HG02759 (cell line): Measurements from ENCODE around the gene ARMC9.
"Not testable (repeated sequence)": the region's sequence is repeated elsewhere in the genome, so short reads cannot be mapped to it uniquely, and the experiment has no call there.

Experiments
- ATAC-seq: cut with Tn5 transposase; IDR thresholded peaks from one replicate; pipeline ENCODE4 v1.9.1; 2021; ENCODE audit warnings: mild to moderate bottlenecking, moderate library complexity; ENCODE audit not compliant: unreplicated experiment

ARMC9 gene

DNA sequence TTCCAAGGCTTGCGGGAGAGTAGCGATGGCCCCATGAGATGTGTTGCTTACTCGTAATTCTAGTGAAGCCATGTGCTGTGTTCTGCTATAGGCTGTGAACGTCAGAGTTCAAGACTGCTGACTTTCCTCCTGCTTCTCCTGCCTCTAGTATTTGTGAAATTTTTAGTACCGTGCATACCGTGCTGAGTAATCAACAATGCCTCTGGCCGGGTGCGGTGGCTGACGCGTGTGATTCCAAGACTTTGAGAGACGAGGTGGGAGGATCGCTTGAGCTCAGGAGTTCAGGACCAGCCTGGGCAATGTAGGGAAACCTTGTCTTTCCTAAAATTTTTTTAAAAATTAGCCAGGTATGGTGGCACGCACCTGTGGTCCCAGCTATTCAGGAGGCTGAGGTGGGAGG, 137.2 kb downstream of the ARMC9 start:
- no peak for ATAC-seq

DNA sequence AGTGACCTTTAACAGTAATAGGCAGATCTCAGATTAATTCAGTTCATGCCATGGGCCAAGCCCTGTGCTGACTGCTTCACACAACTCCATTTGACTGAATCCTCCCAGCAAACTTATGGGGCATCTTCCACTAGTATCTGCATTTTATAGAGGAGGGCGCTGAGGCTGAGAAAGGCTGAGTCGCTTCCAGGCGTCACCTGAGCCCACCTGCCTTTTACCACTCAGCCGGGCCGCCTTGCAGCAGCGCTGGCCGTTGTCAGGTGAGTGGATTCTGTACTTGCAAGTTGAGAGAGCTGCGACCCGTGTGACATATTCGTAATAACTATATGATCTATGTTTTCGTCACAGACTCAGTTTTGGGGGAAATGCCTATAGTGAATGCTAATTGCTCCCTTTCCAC, 137.8 kb downstream of the ARMC9 start:
- no peak for ATAC-seq

DNA sequence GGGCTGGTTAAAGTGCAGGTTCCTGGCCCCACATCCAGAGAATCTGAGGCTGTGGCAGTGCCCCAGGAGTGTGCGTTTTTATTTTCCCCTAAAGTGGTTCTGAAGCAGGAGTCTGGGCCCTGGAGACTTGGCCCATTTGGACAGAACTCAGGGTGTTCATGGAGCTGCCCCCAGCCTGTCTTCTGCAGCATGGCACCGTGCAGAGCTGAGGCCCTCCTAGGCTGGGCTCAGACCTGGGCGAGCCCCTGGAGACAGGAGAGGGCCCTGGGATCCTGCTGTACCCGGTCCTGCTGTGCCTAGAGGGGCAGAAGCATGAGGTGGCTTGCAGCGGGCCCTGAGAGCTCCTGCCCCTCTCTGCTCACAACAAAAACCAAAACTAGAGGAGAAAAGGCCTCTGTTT, 138.3 kb downstream of the ARMC9 start:
- no peak for ATAC-seq

DNA sequence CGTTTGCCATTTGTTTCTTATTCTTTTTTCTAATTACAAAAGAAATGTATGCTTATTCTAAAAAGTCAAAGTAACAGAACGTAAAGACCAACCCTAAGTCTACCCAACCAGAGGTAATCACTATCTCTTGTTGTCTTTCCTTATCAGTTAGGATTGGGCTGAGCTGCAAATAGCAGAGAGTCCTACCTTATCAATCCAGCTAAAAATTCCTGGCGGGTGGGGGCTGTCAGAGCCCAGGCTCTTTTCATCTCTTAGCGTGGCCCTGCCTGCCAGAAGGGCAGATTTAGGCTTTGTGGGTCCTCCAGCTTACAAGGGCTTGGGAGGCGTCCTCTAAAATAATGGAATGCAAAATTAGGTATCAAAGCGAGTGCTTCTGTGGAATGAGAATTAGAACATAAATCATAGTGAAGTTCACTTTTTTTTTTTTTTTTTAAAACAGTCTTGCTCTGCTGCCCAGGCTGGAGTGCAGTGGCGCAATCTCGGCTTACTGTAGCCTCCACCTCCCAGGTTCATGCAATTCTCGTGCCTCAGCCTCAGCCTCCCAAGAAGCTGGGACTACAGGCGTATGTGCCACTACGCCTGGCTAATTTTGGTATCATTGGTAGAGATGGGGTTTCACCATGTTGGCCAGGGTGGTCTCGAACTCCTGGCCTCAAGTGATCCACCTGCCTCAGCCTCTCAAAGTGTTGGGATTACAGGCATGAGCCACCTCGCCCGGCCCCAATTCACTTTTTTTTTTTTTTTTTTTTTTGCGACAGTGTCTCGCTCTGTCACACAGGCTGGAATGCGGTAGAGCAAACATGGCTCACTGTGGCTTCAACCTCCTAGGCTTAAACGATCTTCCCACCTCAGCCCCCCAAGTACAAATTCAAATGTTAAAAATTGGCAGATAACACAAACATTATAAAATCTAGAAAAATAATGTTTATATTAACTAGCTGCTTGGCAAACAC, 139.7 kb downstream of the ARMC9 start:
- ATAC-seq: no peak

DNA sequence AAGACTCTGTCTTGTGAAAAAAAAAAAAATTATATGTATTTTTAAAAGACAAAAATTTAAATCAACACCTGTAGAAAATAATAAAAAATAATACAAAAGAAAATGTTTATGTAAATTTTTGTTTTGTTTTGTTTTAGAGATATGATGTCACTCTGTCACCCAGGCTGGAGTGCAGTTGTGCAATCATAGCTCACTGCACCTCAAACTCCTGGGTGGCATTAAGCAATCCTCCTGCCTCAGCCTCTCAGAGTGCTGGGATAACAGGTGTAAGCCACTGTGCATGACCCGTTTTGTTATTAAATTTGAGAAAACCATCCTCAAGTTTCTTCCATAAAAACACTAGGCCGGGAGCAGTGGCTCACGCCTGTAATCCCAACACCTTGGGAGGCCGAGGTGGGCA, 140.9 kb downstream of the ARMC9 start:
- ATAC-seq: no peak

DNA sequence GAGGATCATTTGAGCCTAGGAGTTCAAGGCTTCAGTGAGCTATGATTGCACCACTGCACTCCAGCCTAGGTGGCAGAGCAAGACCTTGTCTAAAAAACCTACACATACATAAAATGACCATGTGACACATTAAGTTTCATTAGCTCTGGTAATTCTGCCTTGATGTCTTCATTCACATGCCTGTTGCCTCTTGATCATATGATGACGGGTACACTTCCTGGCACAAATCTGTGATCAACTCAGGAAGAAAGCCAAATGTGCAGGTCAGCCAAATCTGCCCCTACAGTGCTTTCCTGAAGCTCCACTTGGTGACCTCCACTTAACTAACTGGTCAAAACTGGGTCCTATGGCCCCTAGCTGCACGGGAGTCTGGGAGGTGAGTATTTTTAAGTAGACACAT, 142.7 kb downstream of the ARMC9 start:
- no peak for ATAC-seq

DNA sequence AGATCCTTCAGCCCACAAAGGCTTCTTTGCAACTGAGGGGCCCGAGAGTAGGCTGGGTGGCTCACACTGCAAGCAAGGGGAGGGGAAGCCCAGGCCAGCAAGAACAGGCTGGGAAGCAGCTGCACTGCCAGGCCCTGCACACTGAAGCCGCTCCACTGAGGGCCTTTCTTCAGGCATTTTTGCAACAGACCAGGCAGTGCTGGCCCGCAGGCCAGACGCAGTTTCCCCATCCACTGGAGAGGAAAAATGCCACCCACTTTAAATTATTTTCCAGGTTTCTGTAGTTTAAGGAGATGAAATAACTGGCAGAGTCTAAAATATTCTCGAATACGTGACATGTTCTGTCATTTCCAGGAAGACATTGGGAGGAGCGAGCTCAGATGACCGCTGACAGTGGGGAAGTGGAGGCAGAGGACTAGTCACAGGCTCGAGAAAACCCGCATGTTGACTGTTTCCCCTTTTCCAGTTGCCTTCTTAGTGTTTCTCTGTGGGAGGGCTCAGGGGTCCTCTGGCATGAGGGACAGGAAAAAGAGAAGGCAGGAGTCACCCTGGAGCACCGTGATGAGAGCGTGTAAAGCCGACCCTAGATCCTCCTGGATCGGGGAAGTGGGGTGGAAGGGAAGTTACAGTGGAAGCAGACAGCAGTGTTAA, 143.8 kb downstream of the ARMC9 start:
- no peak for ATAC-seq

DNA sequence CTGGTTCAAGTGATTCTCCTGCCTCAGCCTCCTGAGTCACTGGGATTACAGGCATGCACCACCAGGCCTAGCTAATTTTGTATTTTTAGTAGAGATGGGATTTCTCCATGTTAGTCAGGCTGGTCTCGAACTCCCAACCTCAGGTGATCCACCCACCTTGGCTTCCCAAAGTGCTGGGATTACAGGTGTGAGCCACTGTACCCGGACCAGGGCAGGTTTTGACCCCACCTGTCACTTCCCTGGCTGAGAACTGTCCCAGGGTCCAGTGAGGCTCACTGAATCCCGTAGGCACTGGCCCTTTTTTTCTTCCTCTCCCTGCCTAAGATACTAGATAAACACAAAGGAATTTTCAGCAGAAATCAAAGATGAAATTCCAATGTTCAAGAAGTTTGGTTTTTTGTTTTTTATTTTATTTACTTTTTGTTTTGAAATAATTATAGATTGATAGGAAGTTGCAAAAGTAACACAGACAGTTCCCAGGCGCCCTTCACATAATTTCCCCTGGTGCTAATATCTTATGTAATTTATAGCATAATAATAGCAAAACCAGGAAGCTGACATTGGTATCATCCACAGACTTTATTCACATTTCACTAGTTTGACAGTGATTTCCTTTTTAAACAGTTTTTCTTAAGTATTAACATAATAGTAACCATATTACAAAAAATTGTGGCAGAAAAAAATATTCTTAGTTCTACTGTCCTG, 144.7 kb downstream of the ARMC9 start:
- no peak for ATAC-seq

DNA sequence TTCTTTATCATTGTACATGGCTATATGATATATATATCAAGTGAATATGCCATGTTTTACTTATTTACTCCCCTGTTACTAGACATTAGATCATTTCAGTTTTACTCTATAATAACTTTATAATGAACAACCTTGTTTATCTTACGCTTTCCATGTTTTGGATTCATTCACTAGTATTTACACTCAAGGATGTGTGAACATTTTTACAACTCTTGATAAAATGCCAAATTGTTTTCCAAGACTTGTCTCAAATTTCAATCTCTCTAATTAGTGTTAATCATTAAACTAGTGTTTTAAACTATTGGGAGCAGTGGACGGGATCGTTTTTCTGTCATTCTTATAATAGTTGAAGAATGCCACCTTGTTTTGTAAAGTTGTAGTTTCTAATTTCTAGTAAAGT, 145.6 kb downstream of the ARMC9 start:
- no peak for ATAC-seq

DNA sequence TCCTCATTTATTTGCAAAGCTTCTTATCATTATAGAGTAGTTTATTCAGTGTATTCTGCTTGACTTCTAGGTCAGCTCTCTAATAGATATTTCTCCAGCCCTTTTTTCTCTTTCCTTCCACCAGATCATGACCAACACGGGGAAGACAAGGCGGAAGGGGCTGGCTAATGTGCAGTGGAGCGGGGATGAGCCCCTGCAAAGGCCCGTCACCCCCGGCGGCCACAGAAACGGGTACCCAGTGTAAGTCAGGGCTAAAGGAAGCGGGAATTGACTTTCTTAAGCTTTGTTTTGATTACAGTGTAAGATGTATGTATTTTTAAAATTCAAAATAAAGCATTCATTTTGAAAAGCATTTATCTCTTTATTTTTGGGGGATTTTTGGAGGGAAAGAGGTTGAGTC, 146.4 kb downstream of the ARMC9 start:
- ATAC-seq: no peak

DNA sequence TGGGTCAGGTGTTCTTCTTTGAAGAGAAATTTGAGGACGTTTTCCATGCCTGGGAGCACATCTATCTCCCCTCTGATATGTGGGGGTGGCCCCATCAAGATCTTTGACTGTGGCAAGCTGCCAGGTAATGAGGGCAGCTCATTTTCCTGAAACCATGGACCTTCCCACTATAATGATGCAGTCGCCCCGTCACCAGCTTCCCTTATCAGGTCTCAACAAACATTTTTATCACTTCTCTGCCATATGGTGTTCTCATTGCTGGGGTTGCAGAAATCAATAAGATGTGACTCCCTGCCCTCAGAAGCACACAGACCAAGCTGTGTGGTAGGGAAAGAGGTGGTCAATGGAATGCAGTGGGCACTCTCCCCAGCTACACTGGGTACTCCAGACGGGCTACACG, 148.7 kb downstream of the ARMC9 start:
- no peak for ATAC-seq

DNA sequence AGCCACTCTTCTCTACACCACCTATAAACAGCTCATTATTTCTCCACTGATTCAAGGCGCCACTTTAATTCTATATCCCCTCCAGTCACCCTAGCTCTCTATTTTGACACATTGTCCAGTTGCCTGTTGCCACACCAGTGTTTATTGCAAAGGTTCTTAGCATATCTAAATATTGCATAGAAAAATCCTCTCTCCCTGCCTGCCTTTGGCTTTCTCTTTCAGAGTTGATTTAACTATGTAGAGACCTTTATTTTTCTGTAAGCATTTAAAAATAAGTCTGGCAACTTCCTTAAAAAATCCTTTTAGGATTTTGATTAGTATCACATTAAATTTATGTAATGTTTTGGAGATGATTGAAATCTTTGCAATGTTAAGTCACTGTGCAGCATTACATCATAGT, 149.2 kb downstream of the ARMC9 start:
- no peak for ATAC-seq

DNA sequence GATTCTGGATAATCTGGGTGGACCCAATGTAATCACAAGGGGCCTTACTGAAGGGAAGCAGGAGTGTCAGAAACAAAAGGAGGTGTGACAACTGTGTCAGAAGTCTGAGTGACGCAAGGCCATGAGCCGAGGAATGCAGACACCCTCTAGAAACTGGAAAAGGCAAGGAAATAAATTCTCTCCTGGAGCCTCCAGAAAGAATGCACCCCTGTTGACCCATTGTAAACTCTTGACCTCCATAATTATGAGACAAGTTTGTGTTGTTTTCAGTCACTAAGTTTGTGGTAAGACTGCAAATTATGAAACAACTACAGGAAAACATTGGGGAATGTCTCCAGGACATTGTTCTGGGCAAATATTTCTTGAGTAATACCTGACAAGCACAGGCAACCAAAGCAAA, 149.7 kb downstream of the ARMC9 start:
- ATAC-seq: no peak

DNA sequence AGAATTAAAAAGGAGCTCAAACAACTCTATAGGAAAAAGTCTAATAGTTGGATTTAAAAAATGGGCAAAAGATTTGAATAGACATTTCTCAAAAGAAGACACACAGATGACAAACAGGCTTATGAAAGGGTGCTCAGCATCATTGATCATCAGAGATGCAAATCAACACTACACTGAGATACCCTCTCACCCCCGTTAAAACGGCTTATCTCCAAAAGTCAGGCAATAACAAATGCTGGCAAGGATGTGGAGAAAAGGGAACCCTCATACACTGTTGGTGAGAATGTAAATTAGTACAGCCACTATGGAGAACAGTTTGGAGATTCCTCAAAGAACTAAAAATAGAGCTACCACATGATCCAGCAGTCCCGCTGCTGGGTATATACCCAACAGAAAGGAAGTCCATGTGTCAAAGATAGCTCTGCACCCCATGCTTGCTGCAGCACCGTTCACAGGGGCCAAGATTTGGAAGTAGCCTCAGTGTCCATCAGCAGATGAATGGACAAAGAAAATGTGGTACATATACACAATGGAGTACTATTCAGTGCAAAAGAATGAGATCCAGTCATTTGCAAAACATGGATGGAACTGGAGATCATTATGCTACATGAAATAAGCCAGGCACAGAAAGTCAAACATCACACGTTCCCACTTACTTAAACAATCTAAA, 150.4 kb downstream of the ARMC9 start:
- no peak for ATAC-seq

DNA sequence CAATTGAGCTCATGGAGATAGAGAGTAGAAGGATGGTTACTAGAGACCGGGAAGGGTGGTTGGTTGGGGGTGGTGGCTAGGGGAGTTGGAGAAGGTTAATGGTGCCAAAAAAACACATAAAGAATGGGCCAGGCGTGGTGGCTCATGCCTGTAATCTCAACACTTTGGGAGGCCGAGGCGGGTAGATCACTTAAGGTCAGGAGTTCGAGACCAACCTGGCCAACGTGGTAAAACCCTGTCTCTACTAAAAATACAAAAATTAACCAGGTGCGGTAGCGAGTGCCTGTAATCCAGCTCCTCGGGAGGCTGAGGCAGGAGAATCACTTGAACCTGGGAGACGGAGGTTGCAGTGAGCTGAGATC, 150.9 kb downstream of the ARMC9 start:
- not testable (repeated sequence) for ATAC-seq

DNA sequence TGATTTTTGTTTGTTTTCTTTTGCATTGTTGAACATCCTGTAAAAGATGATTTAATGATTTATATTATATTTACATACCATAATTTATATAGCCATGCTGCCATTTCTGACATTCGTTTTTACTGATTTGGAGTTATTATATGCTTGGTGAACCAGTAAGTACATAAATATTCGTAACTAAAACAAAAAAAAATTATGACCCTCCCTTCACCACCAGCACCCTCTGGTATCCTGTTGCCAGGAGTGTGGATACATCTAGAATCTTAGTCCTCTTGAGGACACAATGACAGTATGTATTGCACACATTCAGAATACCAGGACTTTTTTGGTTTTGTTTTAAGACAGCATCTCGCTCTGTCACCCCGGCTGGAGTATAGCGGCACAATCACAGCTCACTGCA, 153.2 kb downstream of the ARMC9 start:
- ATAC-seq: no peak

DNA sequence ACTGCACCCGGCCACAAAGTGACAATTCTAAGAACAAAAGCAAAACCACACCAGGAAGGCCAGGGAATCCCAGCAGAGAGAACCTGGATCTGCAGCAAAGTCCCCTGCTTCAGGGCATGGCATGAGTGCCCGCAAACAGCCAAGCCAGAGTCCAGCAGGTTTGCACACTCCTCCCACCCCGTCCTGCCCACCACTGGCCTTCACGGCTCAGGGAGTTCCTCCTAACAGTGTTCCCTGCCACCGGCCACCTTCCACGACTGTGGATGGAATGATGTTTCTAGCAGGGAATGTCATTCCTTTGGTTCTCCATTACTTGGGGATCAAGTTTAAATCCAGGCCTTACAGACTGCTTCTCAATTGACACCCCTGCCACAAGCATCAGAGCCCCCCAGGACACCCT, 155.0 kb downstream of the ARMC9 start:
- ATAC-seq: no peak

DNA sequence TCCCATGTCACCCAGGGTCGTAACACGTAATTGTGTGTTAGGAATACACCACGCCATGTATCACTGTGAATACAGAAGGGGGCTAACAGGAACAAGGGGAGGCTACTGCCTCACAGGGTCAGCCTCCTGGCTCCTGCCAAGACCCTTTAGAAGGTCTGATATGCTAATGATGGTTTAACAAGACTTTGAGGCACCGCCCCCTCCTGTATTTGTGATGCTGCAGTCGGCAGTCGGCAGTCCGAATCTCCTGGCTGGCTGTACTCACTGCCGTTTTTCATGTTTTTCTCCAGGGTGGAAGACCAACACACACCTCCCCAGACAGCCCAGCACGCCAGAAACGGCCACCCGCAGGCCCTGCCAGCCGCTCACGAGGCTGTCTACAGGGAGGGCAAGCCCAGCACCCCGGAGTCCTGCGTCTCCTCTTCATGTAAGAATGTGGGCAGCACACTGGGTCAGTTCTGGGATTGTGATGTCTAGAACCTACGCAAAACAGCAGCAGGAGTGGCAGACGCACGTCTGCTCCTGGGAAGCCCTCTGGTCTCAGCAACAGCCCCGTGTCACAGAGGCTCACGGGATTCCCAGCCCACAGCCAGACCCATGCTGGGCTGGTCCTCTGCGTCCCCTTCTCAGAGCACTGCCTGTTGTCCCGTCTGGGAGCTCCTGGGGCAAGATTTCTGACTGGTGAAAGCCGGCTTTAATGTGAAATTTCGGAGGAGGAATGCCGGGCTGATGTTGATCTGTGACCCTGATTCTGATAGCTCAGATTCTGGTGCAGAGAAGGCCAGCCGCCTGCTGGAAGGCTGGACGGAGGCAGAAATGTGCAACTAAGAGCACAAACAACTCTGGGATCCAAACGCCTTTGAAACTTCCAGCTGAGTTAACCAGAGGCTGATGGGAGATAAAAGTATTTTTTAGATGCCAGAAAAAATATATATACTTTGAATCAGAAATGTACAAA, 157.4 kb downstream of the ARMC9 start:
- ATAC-seq: no peak

DNA sequence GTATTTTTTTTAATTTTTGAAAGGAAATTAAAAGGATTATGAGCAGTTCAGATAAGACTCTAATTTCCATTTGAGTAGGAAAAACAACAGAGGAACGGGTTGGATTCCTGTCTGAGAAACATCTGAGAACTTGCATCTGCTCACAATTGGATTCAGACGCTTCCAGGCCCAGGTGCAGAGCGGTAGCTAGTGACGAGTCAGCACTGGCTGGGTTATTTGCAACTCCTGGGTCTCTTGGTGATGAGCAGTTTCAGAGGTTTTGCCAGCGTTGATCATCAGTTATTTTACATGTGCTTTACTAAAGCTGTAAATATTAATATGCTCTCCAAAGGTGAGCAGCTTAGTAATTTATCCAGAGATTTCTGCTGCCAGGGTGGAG, 158.0 kb downstream of the ARMC9 start:
- ATAC-seq: no peak

DNA sequence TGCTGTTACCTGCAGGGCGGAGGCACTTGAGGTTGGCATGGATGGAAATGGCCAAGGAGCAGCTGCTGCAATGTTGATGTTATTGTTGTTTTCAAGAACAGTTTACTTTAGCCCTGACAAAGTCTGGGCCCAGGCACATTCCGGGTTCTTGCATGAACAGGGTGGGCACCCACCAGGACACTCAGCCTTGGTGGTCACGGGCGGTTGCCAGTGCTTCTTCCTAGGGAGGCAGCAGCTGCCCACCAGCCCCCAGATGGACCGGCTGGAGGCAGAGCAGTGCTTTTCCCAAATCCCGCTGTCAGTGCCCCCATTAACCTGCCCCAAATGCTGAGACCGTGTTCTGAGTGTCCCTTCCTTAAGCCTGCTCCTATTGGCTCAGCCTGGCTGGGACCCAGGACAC, 158.6 kb downstream of the ARMC9 start:
- ATAC-seq: no peak
